Forelimb muscle (tissue), 1 donor: ENCODE data around the gene FETUB. TPM values are rescaled to one million over a fixed set of nuclear protein-coding genes. Genes with fewer than 3 reads are reported as not detected.

Experiments used
- DNase-seq: peaks from one replicate; pipeline ENCODE4 v3.0.0-alpha.2; 2013; ENCODE audit warnings: low read depth
- polyA plus RNA-seq: library from polyadenylated mRNA; unstranded; fragments of 120-200 nt; gene quantifications from one replicate; pipeline ENCODE4 v1.2.1, GENCODE V29; 2013; ENCODE audit not compliant: insufficient read length

FETUB gene
- not detected for polyA plus RNA-seq

- no peak for DNase-seq
These were observed at the start of gene FETUB for GRCh38 chr3:186639778-186640472. TSS of gene FETUB (plus strand) at chr3:186640399. CDS start at chr3:186640461, 62 bp downstream.

- DNase-seq: no peak
These were observed 49.5 kb upstream of the FETUB start for GRCh38 chr3:186590580-186591295.

GRCh38 chr3:186592682-186593081 lies 47.5 kb upstream of the FETUB start:
- no peak for DNase-seq

- DNase-seq: no peak
These were observed 46.3 kb upstream of the FETUB start for GRCh38 chr3:186593862-186594261.

GRCh38 chr3:186594591-186595113 lies 45.5 kb upstream of the FETUB start:
- no peak for DNase-seq

- DNase-seq: no peak
These were observed 43.5 kb upstream of the FETUB start for GRCh38 chr3:186596568-186597287.

GRCh38 chr3:186598108-186598784 lies 42.0 kb upstream of the FETUB start:
- no peak for DNase-seq

GRCh38 chr3:186598794-186599141 lies 41.4 kb upstream of the FETUB start:
- no peak for DNase-seq

- DNase-seq: no peak
These were observed 40.9 kb upstream of the FETUB start for GRCh38 chr3:186599142-186599784.

GRCh38 chr3:186599785-186600166 lies 40.4 kb upstream of the FETUB start:
- no peak for DNase-seq

GRCh38 chr3:186600896-186601295 lies 39.3 kb upstream of the FETUB start:
- DNase-seq: no peak

GRCh38 chr3:186603159-186603558 lies 37.0 kb upstream of the FETUB start:
- DNase-seq: no peak

GRCh38 chr3:186605078-186605477 lies 35.1 kb upstream of the FETUB start:
- no peak for DNase-seq

- DNase-seq: no peak
These were observed 34.3 kb upstream of the FETUB start for GRCh38 chr3:186605561-186606545.

- DNase-seq: no peak
These were observed 31.5 kb upstream of the FETUB start for GRCh38 chr3:186608624-186609215.

- DNase-seq: no peak
These were observed 30.8 kb upstream of the FETUB start for GRCh38 chr3:186609247-186609868.

GRCh38 chr3:186612065-186612464 lies 28.1 kb upstream of the FETUB start:
- DNase-seq: no peak

GRCh38 chr3:186612721-186613636 lies 27.2 kb upstream of the FETUB start, which contains the start of gene AHSG:
TSS of gene AHSG (plus strand) at chr3:186613060. CDS start at chr3:186613142, 82 bp downstream.
- DNase-seq: no peak
